Endodermal cell (in vitro differentiated cells): ENCODE data around the gene LARGE1. TPM values are rescaled to one million over a fixed set of nuclear protein-coding genes. Genes with fewer than 3 reads are reported as not detected.

Source experiments
- DNase-seq: peaks from one replicate; pipeline ENCODE4 v3.0.0-alpha.2; 2017
- H3K27ac ChIP-seq: 2 replicates; pipeline ENCODE4 v1.5.1; 2013; ENCODE audit warnings: mild to moderate bottlenecking, low read depth, low read length, moderate library complexity
- H3K27me3 ChIP-seq: 2 replicates; pipeline ENCODE4 v1.6.1; 2013; ENCODE audit warnings: mild to moderate bottlenecking, low read length, moderate library complexity; ENCODE audit not compliant: insufficient read depth, control insufficient read depth, poor library complexity, severe bottlenecking
- H3K36me3 ChIP-seq: 2 replicates; pipeline ENCODE4 v1.7.0; 2013; ENCODE audit warnings: mild to moderate bottlenecking, low read length, moderate library complexity; ENCODE audit not compliant: control insufficient read depth, insufficient read depth
- H3K4me1 ChIP-seq: one replicate; pipeline ENCODE4 v1.7.0; 2013; ENCODE audit warnings: low read length; ENCODE audit not compliant: control insufficient read depth, insufficient read depth
- H3K4me3 ChIP-seq: 2 replicates; pipeline ENCODE4 v1.5.1; 2013; ENCODE audit warnings: mild to moderate bottlenecking, low read length, moderate library complexity
- H3K9ac ChIP-seq: 2 replicates; pipeline ENCODE4 v1.6.1; 2013; ENCODE audit warnings: mild to moderate bottlenecking, low read length, moderate library complexity; ENCODE audit not compliant: poor library complexity, severe bottlenecking; ENCODE audit errors: extremely low read depth
- H3K9me3 ChIP-seq: 2 replicates; pipeline ENCODE4 v1.6.1; 2013; ENCODE audit warnings: mild to moderate bottlenecking, low read length, moderate library complexity; ENCODE audit not compliant: control insufficient read depth
- H3K27ac Mint-ChIP-seq: 2 replicates; pipeline ENCODE4 v1.8.0; 2020; ENCODE audit warnings: mixed read lengths
- H3K27me3 Mint-ChIP-seq: 2 replicates; pipeline ENCODE4 v1.8.0; 2021; ENCODE audit warnings: mild to moderate bottlenecking, mixed read lengths; ENCODE audit not compliant: insufficient read depth
- H3K36me3 Mint-ChIP-seq: 2 replicates; pipeline ENCODE4 v1.8.0; 2020; ENCODE audit warnings: low read depth, mixed read lengths
- H3K4me1 Mint-ChIP-seq: 2 replicates; pipeline ENCODE4 v1.8.0; 2020; ENCODE audit warnings: mixed read lengths
- H3K4me3 Mint-ChIP-seq: 2 replicates; pipeline ENCODE4 v1.8.0; 2020; ENCODE audit warnings: mild to moderate bottlenecking, moderate library complexity, mixed read lengths
- H3K9me3 Mint-ChIP-seq: 2 replicates; pipeline ENCODE4 v1.8.0; 2020; ENCODE audit warnings: mild to moderate bottlenecking, mixed read lengths
- CTCF ChIP-seq: fragments of 200-600 bp; sonication (generic); conservative IDR thresholded peaks from 2 replicates; pipeline ENCODE4 v1.5.0; 2021; ENCODE audit warnings: antibody characterized with exemption, mild to moderate bottlenecking
- WGBS, 2 experiments: methylation state at CpG; one replicate each; pipeline versions ENCODE4 v1.1.5 to v1.1.7; 2013; ENCODE audit warnings: missing lambda C conversion rate in 2 of 2, mixed read lengths in 1 of 2; ENCODE audit not compliant: insufficient coverage in 1 of 2, insufficient read length in 1 of 2; 5-methylcytosine and 5-hydroxymethylcytosine counted together
- total RNA-seq, 2 donors: library from RNA; stranded (reverse); fragmentation: NEBNext Ultra II Directional in 1 of 2; extraction: Animal tissue kit (Norgen Biotek cat#: 25700) in 1 of 2; gene quantifications; 2 replicates in 1 of 2; 3 replicates in 1 of 2; pipeline ENCODE4 v1.2.1, GENCODE V29; 2021

The LARGE1 gene
- total RNA-seq, 2 donors from 2014 or later = 17.5 to 24.3 TPM

DNA sequence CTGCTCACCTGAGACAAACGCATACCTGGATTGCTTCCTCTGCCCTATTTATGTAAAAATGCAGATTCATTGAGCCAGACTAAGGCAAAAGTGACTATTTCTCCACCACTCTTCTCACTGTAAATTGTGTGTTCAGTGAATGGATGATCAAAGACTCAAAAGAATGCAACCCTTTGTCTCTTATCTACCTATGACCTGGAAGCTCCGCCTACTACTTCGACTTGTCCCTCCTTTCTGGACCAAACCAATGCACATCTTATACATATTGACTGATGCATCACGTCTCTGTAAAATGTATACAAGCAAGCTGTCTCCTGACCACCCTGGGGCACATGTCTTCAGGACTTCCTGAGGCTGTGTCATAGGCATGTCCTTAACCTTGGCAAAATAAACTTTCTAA is 444.1 kb downstream of the LARGE1 start:
- Histone ChIP-seq H3K4me3 (no peak overlapping the region), H3K27ac (no peak overlapping the region), H3K9ac (no peak overlapping the region), H3K9me3 (no peaks in the 10 kb centered on the region), H3K36me3 (no peaks in the 10 kb centered on the region), H3K27me3 (no peaks in the 10 kb centered on the region), H3K4me1 (no peaks in the 10 kb centered on the region)
- no peak for DNase-seq
- H3K27me3 Mint-ChIP-seq = no peaks in the 10 kb centered on the region
- 82 to 96% methylated on average over 4 of the region's 4 CpGs for WGBS, 2 experiments
- TF ChIP-seq CTCF = no peak
- H3K4me1 Mint-ChIP-seq = peaks cover 15% of the 10 kb centered on the region
- no peaks in the 10 kb centered on the region for H3K9me3 Mint-ChIP-seq
- H3K36me3 Mint-ChIP-seq = no peaks in the 10 kb centered on the region
- no peak overlapping the region for H3K27ac Mint-ChIP-seq
- no peak overlapping the region for H3K4me3 Mint-ChIP-seq

DNA sequence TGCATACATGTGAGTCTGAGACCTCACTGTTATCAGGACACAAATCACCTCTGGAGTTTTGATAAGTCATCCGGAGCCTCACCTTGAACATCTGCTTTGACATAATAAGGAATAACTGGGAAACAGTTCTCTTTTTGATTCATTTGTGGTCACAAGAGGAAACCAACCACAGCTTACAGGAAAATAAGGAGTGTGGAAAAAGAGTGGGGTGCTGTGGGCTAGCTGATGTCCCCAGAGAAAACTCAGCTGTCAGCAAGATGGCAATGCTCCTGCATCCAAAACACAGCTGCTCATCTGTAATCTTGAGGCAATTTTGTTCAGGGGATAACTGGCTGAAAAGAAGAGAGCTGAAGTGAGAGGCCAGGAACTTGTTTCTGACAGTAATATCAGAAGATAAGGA is 445.7 kb downstream of the LARGE1 start:
- no peak for TF ChIP-seq CTCF
- 94 to 100% methylated on average over 1 of the region's 1 CpG for WGBS, 2 experiments
- H3K4me3 ChIP-seq = no peak overlapping the region
- Mint-ChIP-seq H3K36me3 (no peaks in the 10 kb centered on the region), H3K4me1 (peaks cover 15% of the 10 kb centered on the region), H3K4me3 (no peak overlapping the region), H3K27ac (no peak overlapping the region), H3K27me3 (no peaks in the 10 kb centered on the region), H3K9me3 (no peaks in the 10 kb centered on the region)
- no peak overlapping the region for H3K9ac ChIP-seq
- H3K36me3 ChIP-seq = no peaks in the 10 kb centered on the region
- H3K27me3 ChIP-seq = no peaks in the 10 kb centered on the region
- no peak overlapping the region for H3K27ac ChIP-seq
- no peak for DNase-seq
- H3K4me1 ChIP-seq = no peaks in the 10 kb centered on the region
- no peaks in the 10 kb centered on the region for H3K9me3 ChIP-seq

GRCh38 chr22:33472462-33473344 is 447.6 kb downstream of the LARGE1 start:
- no peak overlapping the region for H3K4me3 Mint-ChIP-seq
- H3K4me1 Mint-ChIP-seq = peaks cover 15% of the 10 kb centered on the region
- no peak overlapping the region for H3K4me3 ChIP-seq
- H3K4me1 ChIP-seq = no peaks in the 10 kb centered on the region
- H3K36me3 ChIP-seq = no peaks in the 10 kb centered on the region
- no peak overlapping the region for H3K9ac ChIP-seq
- H3K9me3 ChIP-seq = no peaks in the 10 kb centered on the region
- no peak for DNase-seq
- no peak overlapping the region for H3K27ac Mint-ChIP-seq
- no peak overlapping the region for H3K27ac ChIP-seq
- no peaks in the 10 kb centered on the region for H3K36me3 Mint-ChIP-seq
- H3K27me3 ChIP-seq = no peaks in the 10 kb centered on the region
- H3K27me3 Mint-ChIP-seq = no peaks in the 10 kb centered on the region
- no peak for TF ChIP-seq CTCF
- H3K9me3 Mint-ChIP-seq = no peaks in the 10 kb centered on the region
- WGBS, 2 experiments = 87 to 94% methylated on average over 8 to 9 of the region's 9 CpGs
